OCI-LY7 (cell line): ENCODE data around the gene SEMA3F. TPM values are rescaled to one million over a fixed set of nuclear protein-coding genes. Genes with fewer than 3 reads are reported as not detected.

ENCODE experiments used
- BruUV-seq: library from RNA; stranded (reverse); fragments of 400-500 nt; replicated peaks from 2 replicates; lab custom pipeline; 2021; lab: Mats Ljungman, UMichigan
- CTCF ChIA-PET: fragments of 300-600 bp; sonication (Branson Sonifier 250); formaldehyde crosslinking; loops from one replicate; lab custom pipeline; 2022; ENCODE audit warnings: antibody characterized with exemption; ENCODE audit not compliant: unreplicated experiment; lab: Charles Lee
- POLR2A ChIA-PET: fragments of 300-600 bp; sonication (Branson Sonifier 250); formaldehyde crosslinking; loops from one replicate; lab custom pipeline; 2022; ENCODE audit warnings: antibody characterized with exemption; lab: Charles Lee
- DNase-seq: peaks from one replicate; pipeline ENCODE4 v3.0.0-alpha.2; 2015; ENCODE audit warnings: low spot score
- H2AFZ ChIP-seq: fragments of 200-600 bp; sonication (generic), shearing (Covaris generic); 2 replicates; pipeline ENCODE4 v1.6.1; 2014; ENCODE audit warnings: mild to moderate bottlenecking, antibody characterized with exemption, low read length, moderate library complexity
- H3K27ac ChIP-seq: fragments of 200-600 bp; sonication (generic); 2 replicates; pipeline ENCODE4 v1.5.1; 2014; ENCODE audit warnings: mixed run types, low read depth, mild to moderate bottlenecking, moderate library complexity, low read length, inconsistent platforms; ENCODE audit not compliant: poor library complexity, severe bottlenecking
- H3K36me3 ChIP-seq: fragments of 200-600 bp; sonication (generic); 2 replicates; pipeline ENCODE4 v1.6.1; 2014; ENCODE audit warnings: mild to moderate bottlenecking, antibody characterized with exemption, low read length, moderate library complexity, mixed read lengths; ENCODE audit not compliant: insufficient read depth
- H3K4me1 ChIP-seq: fragments of 200-600 bp; sonication (generic); 2 replicates; pipeline ENCODE4 v1.5.1; 2014; ENCODE audit warnings: mild to moderate bottlenecking, low read length; ENCODE audit not compliant: insufficient read depth, poor library complexity, severe bottlenecking
- H3K4me2 ChIP-seq: fragments of 200-600 bp; sonication (generic); 2 replicates; pipeline ENCODE4 v1.6.1; 2014; ENCODE audit warnings: mild to moderate bottlenecking, low read length
- H3K4me3 ChIP-seq: fragments of 200-600 bp; sonication (generic); 2 replicates; pipeline ENCODE4 v1.5.1; 2014; ENCODE audit warnings: mild to moderate bottlenecking, low read depth, low read length; ENCODE audit not compliant: poor library complexity, severe bottlenecking
- H3K79me2 ChIP-seq: fragments of 200-600 bp; sonication (generic); 2 replicates; pipeline ENCODE4 v1.6.1; 2016; ENCODE audit warnings: low read depth, mild to moderate bottlenecking, low read length, moderate library complexity, mixed read lengths; ENCODE audit not compliant: insufficient read depth
- H3K9me2 ChIP-seq: fragments of 200-600 bp; sonication (generic); 2 replicates; pipeline ENCODE4 v1.6.1; 2016; ENCODE audit warnings: mild to moderate bottlenecking, low read length, mixed read lengths; ENCODE audit not compliant: insufficient read depth
- H3K9me3 ChIP-seq: fragments of 200-600 bp; sonication (generic); 2 replicates; pipeline ENCODE4 v1.6.1; 2014; ENCODE audit warnings: mild to moderate bottlenecking, mixed run types, low read length, mixed read lengths
- H4K20me1 ChIP-seq: fragments of 200-600 bp; sonication (generic); 2 replicates; pipeline ENCODE4 v1.6.1; 2014; ENCODE audit warnings: mild to moderate bottlenecking, antibody characterized with exemption, low read length, moderate library complexity, mixed read lengths; ENCODE audit not compliant: insufficient read depth
- CTCF ChIP-seq: fragments of 200-600 bp; sonication (generic); conservative IDR thresholded peaks from 2 replicates; pipeline ENCODE4 v1.5.1; 2014; ENCODE audit warnings: mild to moderate bottlenecking, antibody characterized with exemption, low read length, moderate library complexity, mixed read lengths
- EZH2phosphoT487 ChIP-seq: fragments of 200-600 bp; sonication (generic); IDR thresholded peaks from 2 replicates; pipeline ENCODE4 v1.6.1; 2018; ENCODE audit warnings: low read depth, borderline replicate concordance, mild to moderate bottlenecking, mixed run types, antibody characterized with exemption, low read length, moderate library complexity, mixed read lengths
- intact Hi-C: fragments of 100-400 bp; cut with micrococcal nuclease; formaldehyde crosslinking; loops from one replicate; pipeline ENCODE4 v1.10.0; 2022; ENCODE audit not compliant: unreplicated experiment
- total RNA-seq, 2 experiments: library from RNA; depleted of rRNA in 1 of 2; stranded (reverse); fragments of >200 nt in 1 of 2; shearing (Covaris generic) in 1 of 2; gene quantifications; 2 replicates each; pipeline ENCODE4 v1.2.3, GENCODE V29; 2014 to 2022

SEMA3F gene
- total RNA-seq, 2 experiments from 2014 or later: 0.84 TPM; not detected in 1

- TF ChIP-seq EZH2phosphoT487 (no peak), CTCF (no peak; the same call in 1 of the 2 replicates)
- POLR2A ChIA-PET: interaction anchor here (0.7 to 1.1 kb wide), 8 partner anchors 15 to 211 kb away, joined by 3 to 12 read pairs (median 4); no protein-coding TSS in a partner anchor
- H3K4me2 ChIP-seq: peak overlapping the region; percentile 63
- peaks cover 19% of the 10 kb centered on the region for H3K4me1 ChIP-seq
- CTCF ChIA-PET: interaction anchor here (0.6 to 2.0 kb wide), 9 partner anchors 16 to 133 kb away, joined by 3 to 23 read pairs (median 8); no protein-coding TSS in a partner anchor
- BruUV-seq: no TSS peak
- no peaks in the 10 kb centered on the region for H3K9me3 ChIP-seq
- no peaks in the 10 kb centered on the region for H4K20me1 ChIP-seq
- H3K27ac ChIP-seq: no peak overlapping the region
- H2AFZ ChIP-seq: peak overlapping the region; percentile 49; the same call in 1 of the 2 replicates
- intact Hi-C loops: loop anchor here (1.0 kb wide), 1 partner anchor 26 kb away; no protein-coding TSS in a partner anchor
- no peaks in the 10 kb centered on the region for H3K79me2 ChIP-seq
- H3K36me3 ChIP-seq: no peaks in the 10 kb centered on the region
- peak; percentile 63 for DNase-seq
- H3K9me2 ChIP-seq: no peaks in the 10 kb centered on the region
- H3K4me3 ChIP-seq: peak overlapping the region; percentile 46
Measured at GRCh38 chr3:50194903-50195500, 39.9 kb downstream of the SEMA3F start.

GRCh38 chr3:50195501-50196252 lies 40.6 kb downstream of the SEMA3F start:
- no peaks in the 10 kb centered on the region for H3K79me2 ChIP-seq
- no peak overlapping the region for H3K4me2 ChIP-seq
- no peaks in the 10 kb centered on the region for H3K36me3 ChIP-seq
- no peaks in the 10 kb centered on the region for H4K20me1 ChIP-seq
- no peak for DNase-seq
- no peaks in the 10 kb centered on the region for H3K9me3 ChIP-seq
- no peak overlapping the region for H3K4me3 ChIP-seq
- TF ChIP-seq EZH2phosphoT487: no peak
- no peak for TF ChIP-seq CTCF
- POLR2A ChIA-PET: interaction anchor here (0.6 to 0.8 kb wide), 2 partner anchors 31 to 45 kb away, joined by 3 to 12 read pairs; no protein-coding TSS in a partner anchor
- no TSS peak for BruUV-seq
- H2AFZ ChIP-seq: no peak overlapping the region
- peaks cover 18% of the 10 kb centered on the region for H3K4me1 ChIP-seq
- no peaks in the 10 kb centered on the region for H3K9me2 ChIP-seq
- intact Hi-C loops: no loop called here
- no peak overlapping the region for H3K27ac ChIP-seq
- CTCF ChIA-PET: interaction anchor here (0.6 to 2.0 kb wide), 7 partner anchors 15 to 132 kb away, joined by 3 to 23 read pairs (median 8); no protein-coding TSS in a partner anchor
